HG03342 (cell line): ENCODE data around the gene PLIN5.
"Not testable (repeated sequence)": the region's sequence is repeated elsewhere in the genome, so short reads cannot be mapped to it uniquely, and the experiment has no call there.

ENCODE experiments used
- ATAC-seq: cut with Tn5 transposase; IDR thresholded peaks from one replicate; pipeline ENCODE4 v1.9.1; 2021; ENCODE audit warnings: mild to moderate bottlenecking, moderate library complexity; ENCODE audit not compliant: unreplicated experiment

PLIN5 gene

DNA sequence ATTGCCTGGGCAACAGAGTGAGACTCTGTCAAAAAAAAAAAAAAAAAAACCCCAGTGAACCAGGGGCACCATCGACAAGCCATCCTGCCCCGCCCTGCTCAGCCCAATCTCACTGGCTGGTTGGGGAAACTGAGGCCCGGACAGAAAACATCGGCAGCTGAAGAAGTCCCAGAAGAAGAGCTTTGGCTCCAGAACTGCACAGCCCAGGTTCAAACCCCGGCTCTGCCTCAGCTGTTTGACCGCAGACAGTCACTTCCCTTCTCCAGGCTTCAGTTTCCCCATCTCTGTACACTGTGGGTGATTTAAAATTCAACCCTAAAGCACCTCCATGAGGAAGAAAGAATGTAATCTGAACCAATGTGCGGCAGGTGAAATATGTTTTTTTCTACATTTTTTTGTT is 33.9 kb upstream of the PLIN5 start:
- no peak for ATAC-seq

DNA sequence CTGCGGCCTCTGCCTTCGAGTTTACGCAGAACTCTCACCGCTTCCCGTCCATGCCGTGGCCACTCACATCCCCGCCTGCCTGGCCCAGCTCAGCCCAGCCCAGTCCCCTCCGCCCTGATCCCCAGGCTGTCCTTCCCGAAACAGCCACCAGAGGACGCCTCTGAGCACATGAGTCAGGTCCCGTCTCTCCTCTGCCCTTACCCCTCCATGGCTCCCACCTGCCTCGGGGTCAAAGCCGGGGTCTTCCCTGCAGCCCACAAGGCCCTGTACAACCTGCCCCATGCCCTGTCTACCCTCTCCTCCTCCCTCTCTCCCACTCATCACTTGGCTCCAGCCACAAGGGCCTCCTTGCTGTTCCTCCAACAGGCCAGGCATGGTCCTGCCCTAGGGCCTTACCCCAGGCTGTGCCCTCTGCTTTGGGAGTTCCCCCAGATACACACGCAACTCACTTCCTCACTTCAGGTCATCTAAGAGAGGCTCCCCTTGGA is 32.6 kb upstream of the PLIN5 start:
- ATAC-seq: no peak

DNA sequence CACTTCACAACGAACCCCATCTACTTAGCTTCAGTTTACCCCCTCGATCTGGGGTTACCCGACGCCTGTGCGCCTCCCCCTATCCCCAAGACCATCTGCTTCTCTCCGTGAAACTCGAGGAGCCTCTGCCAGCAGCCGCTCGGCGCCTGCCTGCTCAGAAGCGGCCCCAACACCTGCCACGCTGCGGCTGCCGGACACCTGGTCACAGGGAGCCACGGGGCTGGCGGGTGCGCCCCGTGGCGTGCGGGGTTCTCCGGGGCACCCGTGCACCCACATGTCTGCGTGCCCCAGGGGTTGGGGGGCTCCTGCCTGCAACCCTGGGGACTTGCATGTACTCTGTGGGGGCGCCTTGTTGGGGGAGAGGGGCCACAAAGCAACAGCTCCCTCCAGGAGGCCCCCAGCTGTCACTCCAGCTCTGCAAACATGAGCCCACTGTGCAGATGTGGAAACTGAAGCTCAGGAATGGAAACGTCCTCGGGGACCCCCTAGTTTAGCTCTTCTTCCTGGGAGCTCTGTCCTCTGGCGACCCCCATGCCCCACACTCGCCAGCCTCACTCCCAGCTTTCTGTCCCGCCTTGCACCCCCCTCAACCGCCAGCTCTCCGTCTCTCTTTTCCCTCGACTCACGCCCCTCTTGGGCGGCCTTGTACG is 31.5 kb upstream of the PLIN5 start:
- no peak for ATAC-seq

DNA sequence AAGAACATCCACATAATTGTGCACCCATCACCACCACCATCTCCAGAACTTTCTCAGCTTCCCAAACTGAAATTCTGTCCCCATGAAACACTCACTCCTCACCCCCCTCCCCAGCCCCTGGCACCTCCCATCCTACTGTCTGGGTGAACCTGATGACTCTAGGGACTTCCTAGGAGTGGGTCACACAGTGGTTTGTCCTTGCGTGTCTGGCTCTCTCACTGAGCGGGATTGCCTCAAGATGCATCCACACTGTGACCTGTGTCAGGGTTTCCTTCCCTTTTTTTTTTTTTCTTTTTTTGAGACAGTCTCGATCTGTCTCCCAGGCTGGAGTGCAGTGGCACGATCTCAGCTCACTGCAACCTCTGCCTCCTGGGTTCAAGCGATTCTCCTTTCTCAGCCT is 28.5 kb upstream of the PLIN5 start:
- ATAC-seq: not testable (repeated sequence)

DNA sequence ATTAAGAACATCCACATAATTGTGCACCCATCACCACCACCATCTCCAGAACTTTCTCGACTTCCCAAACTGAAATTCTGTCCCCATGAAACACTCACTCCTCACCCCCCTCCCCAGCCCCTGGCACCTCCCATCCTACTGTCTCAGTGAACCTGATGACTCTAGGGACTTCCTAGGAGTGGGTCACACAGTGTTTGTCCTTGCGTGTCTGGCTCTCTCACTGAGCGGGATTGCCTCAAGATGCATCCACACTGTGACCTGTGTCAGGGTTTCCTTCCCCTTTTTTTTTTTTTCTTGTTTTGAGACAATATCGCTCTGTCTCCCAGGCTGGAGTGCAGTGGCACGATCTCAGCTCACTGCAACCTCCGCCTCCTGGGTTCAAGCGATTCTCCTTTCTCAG is 27.1 kb upstream of the PLIN5 start:
- ATAC-seq: not testable (repeated sequence)

DNA sequence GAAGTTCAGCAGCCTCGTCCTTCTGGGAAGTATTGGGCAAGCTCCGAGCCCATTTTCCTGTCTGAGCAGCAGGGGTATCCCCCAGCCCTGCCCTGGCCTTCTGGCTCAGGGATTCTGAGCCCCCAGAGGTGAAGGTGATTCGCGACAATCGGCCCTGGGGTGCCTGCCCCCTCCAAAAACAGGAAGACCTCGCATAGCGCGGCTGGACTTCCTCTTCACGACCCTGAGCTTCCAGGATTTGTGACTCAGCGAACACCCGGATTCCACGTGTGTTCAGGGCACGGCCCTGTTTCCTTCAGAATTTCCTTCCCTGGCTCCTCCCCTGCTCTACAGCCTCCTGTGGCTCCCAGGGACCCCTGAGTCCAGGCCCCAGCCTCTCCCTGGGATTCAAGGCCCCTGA is 24.5 kb upstream of the PLIN5 start, which contains the start of gene SEMA6B:
Gene SEMA6B, minus strand, starts transcription at position 116 of the 400 bp plus-strand sequence. CDS start 1,227 bp downstream, outside the sequence.
- no peak for ATAC-seq

DNA sequence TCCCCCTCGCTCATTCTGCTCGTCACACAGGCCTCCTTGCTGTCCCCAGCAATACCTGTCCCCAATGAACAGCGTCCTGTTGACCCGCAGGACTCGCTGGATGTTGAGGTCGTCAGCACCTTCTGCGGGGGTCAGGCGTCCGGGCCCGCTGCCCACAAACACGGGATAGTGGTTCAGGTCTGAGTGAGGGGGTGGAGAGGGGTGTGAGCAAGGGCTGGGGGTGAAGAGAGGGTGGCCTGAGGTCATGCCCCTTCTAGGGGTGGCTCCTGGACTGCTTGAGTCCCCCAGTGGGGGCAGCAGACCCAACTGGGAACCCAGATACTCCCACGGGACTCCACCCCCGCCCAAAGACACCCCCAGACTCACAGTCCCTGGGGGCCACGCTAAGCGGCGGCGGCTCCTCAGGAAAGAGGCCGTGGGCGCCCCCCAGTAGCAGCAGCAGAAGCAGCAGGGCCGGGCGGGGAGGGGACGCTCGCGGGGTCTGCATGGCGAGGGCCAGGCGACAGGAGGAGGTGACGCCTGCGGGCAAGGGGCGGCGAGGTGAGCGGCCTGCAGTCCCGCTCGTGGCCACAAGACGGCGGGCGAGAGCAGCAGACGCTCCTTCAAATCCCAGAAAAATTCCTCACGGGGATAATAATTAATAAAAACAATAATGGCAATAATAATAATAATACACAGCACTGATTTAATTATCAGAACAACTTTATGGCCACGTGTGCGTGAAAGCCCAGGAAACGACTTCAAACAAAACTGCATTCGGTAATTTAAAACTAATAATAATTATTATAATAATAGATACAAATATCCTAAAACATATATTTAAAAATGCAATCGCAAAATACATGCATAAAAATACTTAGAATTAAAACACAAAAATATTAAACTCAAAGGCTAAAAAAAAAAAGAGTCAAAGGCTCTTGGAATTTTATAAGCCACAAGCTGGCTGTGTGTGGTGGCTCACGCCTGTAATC is 23.2 kb upstream of the PLIN5 start:
- no peak for ATAC-seq

DNA sequence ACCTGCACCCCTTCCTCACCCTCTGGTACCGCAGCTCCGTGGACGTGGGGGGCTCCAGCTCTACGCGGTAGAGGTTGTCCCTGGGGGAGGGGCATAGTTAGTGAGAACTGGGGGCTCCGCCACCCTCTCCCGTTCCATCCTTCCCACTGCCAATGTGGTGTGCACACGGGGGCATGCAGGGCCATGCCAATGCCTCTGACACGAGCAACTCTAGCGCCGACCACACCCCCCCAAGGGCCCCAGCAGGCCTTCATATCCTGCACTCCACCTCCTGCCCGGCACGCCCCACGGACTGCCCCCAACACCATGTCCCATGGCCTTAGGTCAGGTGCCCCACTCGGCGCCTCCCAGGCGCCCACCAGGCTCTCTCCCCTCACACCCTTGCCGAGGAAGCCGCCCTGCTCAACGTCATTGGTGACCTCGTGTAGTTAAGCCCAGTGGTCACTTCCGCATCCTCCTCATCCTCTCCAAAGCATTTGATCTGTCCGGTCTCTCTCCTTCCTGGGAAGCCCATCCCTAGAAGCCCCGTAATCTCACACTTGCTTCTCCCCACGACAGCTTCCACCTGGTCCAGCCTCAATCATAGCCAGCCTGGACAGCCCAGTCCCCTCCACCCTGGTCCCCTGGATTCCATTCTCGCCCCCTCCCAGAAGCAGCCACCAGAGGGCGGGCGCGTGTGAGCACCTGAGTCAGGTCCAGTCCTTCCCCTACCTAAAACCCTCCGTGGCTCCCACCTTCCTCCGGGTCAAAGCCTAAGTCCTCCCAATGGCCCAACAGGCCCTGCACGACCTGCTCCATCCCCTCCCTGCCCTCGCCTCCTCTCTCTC is 22.3 kb upstream of the PLIN5 start:
- ATAC-seq: no peak

DNA sequence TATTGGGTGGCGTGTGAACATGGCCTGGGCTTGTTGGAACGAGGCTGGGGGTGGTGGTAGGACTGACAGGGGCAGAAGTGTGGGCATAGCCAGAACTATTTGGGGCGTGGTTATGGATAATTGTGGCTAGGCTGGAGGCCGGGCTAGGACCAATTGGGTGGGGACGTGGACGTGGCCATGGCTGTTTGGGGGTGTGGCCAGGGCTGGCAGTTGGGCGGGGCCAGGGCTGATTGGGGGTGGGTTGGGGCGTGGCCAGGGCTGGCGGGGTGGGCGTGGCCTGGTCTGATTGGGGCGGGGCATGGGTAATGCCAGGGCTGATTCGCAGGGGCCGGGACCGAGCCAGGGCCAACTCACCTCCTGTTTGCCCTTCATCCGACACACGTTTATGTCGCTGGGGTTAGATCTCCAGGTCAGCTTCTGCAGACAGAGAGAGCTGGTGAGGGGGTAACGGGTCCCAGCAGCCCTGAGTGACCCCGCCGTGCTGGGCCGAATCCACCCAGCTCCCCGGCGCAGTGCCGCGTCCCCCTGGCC is 21.6 kb upstream of the PLIN5 start:
- no peak for ATAC-seq

DNA sequence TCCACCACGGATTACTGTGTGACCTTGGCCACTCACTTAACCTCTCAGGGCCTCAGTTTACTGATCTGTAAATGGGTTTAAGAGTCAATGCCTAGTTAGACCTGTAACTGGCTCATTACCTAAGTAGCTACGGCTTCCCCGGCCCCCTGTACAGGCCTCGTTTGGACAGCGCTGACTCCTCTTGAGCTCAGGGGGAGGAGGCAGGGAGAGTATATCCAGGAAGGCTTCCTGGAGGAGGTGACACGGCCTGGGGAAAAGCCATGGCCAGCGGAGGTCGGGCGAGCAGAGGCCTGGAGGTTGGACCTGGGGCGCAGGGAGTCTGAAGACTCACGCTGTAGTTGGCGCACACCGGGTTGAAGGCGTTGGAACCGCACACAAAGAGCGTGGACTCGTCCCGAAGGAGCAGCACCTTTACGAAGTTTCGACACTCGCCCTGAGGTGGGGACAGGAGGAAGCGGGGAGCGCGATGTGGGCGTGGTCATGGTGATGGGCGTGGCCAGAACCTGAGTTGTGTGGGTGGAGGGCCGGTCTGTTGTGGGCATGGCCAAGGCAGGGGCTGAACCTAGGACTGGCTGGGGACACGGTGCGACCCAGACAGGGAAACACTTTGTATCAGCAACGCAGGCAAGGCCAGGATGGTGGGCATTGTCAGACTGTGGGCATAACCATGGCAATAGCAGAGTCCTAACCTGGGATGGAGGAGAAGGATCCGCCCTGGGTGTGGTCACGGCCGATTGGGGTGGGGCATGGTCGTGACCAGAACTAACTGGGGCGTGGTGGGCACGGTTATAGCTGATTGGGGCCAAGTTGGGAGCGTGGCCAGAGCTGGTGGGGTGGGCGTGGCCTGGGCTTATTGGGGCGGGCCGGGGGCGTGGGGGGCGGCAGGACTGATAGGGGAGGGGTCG is 20.9 kb upstream of the PLIN5 start:
- ATAC-seq: no peak

DNA sequence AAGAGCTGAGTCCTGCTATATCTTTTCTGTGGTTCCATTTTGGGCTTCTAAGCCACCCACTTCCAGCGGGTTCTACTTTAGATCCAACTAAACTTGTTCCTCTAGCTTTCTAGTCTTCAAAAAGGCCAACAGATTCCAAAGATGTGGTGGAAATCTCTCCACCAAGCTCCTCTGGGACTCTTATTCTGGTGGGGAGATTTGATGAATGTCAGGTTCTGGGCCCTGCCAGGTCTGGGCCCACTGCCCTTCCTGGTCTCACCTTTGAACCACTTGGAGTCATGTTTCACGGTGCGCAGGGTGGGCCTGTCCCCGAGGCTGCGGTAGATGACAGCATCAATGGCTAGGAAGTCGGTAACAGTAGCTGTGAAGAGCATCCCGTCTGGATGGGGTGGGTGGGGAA is 19.7 kb upstream of the PLIN5 start:
- ATAC-seq: no peak

DNA sequence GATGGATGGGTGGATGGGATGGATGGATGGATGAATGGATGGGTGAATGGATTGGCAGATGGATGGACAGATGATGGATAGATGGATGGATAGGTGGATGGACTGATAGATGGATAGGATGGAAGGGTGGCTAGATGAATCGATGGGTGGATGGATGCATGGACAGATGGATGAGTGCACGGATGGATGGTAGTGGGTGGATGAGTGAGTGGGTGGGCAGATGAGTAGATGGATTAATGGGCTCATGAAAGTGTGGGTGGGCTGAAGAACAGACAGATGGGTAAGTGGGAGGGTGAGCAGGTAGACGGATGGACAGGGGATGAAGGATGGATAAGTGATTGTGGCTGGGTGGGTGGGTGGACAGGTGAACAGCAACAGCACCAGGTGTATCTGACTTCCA is 18.8 kb upstream of the PLIN5 start:
- no peak for ATAC-seq

DNA sequence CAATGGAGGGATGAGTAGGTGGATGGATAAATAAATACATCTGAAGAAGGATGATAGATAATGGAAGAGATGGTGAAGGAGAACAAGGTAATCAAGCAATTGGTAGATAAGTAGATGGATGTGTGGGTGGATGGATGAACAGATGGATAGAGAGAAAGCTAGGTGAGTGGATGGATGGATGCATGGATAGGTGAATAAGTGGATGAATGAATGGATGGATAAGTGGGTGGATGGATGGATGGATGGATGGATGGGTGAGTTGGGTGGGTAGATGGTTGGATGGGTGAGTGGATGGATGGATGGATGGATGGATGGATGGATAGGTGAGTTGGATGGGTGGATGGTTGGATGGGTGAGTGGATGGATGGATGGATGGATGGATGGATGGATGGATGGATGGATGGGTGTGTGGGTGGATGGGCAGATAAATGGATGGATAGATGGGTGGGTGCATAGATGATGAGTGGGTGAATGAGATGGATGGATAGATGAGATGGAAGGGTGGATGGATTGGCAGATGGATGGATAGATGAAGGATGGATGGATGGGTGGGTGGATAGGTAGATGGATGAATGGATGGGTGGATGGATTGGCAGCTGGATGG is 18.2 kb upstream of the PLIN5 start:
- no peak for ATAC-seq

DNA sequence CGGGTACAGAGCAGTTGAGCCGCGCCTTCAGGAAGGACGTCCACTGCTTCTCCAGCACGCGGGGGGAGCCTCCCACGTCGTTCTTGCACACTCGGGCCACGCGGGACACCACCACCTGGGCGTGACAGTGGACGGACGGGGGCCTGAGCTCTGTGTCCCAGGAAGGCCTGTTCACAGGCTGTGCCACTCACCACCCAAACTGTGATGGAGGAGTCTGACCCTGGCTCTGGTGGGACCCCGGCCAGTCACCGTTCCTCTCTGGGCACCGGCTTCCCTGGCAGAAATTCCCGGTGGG is 17.4 kb upstream of the PLIN5 start:
- no peak for ATAC-seq

DNA sequence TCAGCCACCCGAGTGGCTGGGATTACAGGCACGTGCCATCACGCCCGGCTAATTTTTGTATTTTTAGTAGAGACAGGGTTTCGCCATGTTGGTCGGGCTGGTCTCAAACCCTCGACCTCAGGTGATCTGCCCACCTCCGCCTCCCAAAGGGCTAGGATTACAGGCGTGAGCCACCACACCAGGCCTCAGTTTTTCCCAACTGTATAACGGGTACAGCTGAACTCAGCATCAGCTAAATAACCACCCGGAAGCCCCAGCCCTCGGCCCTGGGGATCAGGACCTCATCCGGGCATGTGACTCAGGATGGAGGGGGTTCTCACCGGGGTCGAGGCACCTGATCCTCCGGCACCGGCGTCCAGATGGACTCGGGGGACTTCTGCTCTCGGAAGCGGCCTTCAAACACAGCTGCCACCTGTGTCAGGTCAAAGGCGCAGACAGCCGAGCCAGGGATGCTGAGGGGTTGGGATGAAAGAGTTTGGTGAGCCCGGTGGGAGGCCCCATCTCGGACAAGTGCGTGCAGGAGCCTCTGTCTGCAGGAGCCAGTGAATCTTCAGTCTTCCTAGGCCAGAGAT is 15.5 kb upstream of the PLIN5 start:
- no peak for ATAC-seq

DNA sequence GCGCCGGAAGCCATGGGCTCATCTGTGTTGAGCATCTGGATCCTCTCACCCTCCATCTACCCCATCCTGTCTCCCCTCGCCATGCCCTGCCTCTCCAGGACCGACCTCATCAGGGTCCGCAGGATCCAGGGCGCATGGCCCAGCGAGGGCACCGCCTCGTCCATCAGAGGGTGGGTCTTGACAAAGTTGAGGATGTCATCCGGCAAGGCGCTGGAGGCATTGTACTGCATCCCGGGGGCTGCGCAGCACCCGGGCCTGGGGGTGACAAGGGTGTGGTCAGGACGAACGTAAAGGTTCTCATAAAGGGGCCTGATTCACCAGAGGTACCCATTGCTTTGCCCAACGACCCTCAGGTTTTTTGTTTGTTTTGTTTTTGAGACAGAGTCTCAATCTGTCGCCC is 15.0 kb upstream of the PLIN5 start:
- no peak for ATAC-seq

DNA sequence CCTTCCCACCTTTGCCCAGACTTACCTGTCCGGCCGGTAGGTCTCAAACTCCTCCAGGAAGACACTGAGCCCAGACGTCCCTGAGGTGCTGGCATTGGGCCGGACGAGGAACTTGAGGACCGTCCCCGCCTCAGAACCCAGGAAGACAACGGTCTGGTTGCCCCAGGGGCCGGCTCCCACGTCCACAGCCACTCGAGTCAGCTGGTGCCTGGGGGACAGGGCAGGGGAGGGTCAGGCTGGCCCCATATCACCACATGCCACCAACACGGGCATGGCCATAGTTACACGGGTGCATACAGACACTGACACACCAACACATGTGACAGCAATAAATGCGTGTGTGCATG is 13.2 kb upstream of the PLIN5 start:
- ATAC-seq: no peak

DNA sequence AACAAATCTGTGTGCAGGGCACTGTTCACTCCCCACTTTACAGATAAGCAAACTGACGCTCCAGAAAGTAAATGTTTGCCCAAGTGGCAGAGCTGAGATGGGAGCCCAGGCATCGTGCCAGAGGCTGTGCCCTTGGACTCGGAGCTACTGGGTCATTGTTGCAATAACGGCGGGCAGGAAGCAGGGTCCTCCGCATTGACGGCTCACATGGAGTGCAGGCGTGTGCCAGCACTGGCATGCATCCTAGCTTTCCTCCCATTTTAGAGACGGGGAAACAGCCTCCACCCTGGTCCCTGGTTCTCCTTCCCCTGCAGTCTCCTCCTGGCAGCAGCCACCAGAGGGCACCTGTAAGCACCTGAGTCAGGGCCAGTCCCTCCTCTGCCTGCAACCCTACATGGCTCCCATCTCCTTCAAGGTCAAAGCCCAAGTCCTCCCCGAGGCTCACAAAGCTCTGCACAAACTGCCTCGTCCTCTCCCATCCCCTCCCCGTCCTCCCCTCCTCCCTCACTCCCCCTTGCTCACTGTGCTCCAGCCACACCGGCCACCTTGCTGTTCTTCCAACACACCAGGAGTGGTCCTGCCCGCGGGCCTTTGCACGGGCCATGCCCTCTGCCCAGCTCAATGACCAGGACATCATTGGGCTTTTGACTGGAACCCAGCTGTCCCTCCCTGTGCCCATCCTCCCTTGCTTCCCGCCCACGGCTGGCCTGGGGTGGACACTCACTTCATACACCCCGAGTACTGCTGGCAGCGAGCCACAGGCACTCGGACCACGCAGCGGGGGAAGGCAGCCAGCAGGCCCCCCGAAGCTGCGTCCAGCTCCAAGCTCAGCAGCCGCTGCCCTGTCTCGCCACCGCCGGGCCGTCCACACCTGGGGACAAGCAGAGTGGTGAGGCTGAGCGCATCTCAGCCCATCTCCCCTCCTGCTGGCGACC is 12.5 kb upstream of the PLIN5 start:
- no peak for ATAC-seq
